Measurements from ENCODE around the gene NXPH2. TPM values are rescaled to one million over a fixed set of nuclear protein-coding genes. Genes with fewer than 3 reads are reported as not detected.

Gene NXPH2
- total RNA-seq, 2 experiments from 2014 or later: not detected

DNA sequence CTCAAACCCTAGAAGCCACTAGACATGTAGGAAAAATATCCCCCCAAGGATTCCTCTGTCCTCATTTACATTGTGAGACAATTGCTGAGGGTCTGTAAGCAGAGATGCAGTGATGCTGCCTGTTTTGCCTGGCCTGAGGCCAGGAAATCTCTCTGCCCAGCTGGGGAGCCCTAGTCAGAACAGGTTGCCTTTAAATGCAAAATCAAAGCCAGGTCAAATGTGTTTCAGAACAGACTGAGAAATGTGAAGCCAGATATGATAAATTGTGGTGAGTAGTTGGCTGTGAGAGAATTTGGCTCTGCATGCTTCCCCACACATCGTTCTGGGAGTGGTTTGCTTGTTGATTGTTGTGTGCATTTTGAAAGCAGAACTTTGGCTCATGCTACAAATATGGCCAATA is 38.4 kb upstream of the NXPH2 start:
- intact Hi-C loops (cut with micrococcal nuclease): no loop called here
- Mint-ChIP-seq H3K36me3 (ENCODE audit: low read depth) (no peaks in the 10 kb centered on the region), H3K9me3 (no peaks in the 10 kb centered on the region), H3K4me3 (no peak overlapping the region), H3K4me1 (ENCODE audit: low read depth) (no peaks in the 10 kb centered on the region), H3K27ac (no peak overlapping the region), H3K27me3 (peaks cover 2% of the 10 kb centered on the region)
- TF ChIP-seq, protein P1, sequence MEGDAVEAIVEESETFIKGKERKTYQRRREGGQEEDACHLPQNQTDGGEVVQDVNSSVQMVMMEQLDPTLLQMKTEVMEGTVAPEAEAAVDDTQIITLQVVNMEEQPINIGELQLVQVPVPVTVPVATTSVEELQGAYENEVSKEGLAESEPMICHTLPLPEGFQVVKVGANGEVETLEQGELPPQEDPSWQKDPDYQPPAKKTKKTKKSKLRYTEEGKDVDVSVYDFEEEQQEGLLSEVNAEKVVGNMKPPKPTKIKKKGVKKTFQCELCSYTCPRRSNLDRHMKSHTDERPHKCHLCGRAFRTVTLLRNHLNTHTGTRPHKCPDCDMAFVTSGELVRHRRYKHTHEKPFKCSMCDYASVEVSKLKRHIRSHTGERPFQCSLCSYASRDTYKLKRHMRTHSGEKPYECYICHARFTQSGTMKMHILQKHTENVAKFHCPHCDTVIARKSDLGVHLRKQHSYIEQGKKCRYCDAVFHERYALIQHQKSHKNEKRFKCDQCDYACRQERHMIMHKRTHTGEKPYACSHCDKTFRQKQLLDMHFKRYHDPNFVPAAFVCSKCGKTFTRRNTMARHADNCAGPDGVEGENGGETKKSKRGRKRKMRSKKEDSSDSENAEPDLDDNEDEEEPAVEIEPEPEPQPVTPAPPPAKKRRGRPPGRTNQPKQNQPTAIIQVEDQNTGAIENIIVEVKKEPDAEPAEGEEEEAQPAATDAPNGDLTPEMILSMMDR (IDR thresholded peaks at IDR 0.05): no peak
- POLR2A ChIA-PET: no interaction called here
- no peak for DNase-seq
- CTCF ChIA-PET: interaction anchor here (1.7 kb wide), 1 partner anchor 8 kb away, joined by 6 read pairs; no protein-coding TSS in a partner anchor
- ATAC-seq: no peak

- ATAC-seq (no peak), DNase-seq (no peak)
- CTCF ChIA-PET: interaction anchor here (0.9 to 1.6 kb wide), 3 partner anchors 8 to 31 kb away, joined by 4 to 7 read pairs (median 4); no protein-coding TSS in a partner anchor
- Mint-ChIP-seq H3K4me3 (no peak overlapping the region), H3K27me3 (peaks cover 4% of the 10 kb centered on the region), H3K36me3 (ENCODE audit: low read depth) (no peaks in the 10 kb centered on the region), H3K27ac (no peak overlapping the region), H3K9me3 (no peaks in the 10 kb centered on the region), H3K4me1 (ENCODE audit: low read depth) (no peaks in the 10 kb centered on the region)
- TF ChIP-seq, protein P1 (IDR thresholded peaks at IDR 0.05): no peak
- POLR2A ChIA-PET: no interaction called here
- intact Hi-C loops (cut with micrococcal nuclease): no loop called here
Measured at GRCh38 chr2:138814123-138814898, 34.1 kb upstream of the NXPH2 start.

GRCh38 chr2:138811431-138811830 is 31.2 kb upstream of the NXPH2 start:
- intact Hi-C loops (cut with micrococcal nuclease): no loop called here
- CTCF ChIA-PET: interaction anchor here (2.2 kb wide), 1 partner anchor 16 kb away, joined by 7 read pairs; no protein-coding TSS in a partner anchor
- no peak for DNase-seq

DNA sequence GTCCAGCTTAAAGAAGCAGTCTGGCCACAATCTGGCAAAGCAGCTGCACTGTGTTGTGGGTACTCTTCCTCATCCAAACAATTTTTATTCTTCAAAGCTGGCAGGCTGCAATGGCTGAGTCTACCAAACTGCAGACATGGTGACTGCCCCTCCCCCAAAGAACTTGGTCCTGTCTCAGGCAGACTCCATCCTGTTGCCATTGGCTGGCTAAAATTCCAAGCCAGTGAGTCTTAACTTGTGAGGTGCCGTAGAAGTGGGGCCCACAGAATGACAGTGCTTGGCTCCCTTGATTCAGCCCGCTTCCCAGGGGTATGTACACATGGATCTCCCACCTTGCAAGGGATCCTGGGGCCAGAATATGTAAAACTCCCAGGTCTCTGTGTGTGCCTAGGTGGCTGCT is 14.5 kb upstream of the NXPH2 start:
- peaks cover 7% of the 10 kb centered on the region for H3K27me3 Mint-ChIP-seq
- CTCF ChIA-PET: interaction anchor here (1.2 kb wide), 1 partner anchor 31 kb away, joined by 4 read pairs; no protein-coding TSS in a partner anchor
- no peaks in the 10 kb centered on the region for H3K9me3 Mint-ChIP-seq
- TF ChIP-seq, protein P1 (IDR thresholded peaks at IDR 0.05): no peak
- no peak overlapping the region for H3K4me3 Mint-ChIP-seq
- H3K36me3 Mint-ChIP-seq (ENCODE audit: low read depth): no peaks in the 10 kb centered on the region
- ATAC-seq (no peak), DNase-seq (no peak)
- no peak overlapping the region for H3K27ac Mint-ChIP-seq
- no peaks in the 10 kb centered on the region for H3K4me1 Mint-ChIP-seq (ENCODE audit: low read depth)
- intact Hi-C loops (cut with micrococcal nuclease): no loop called here
- POLR2A ChIA-PET: no interaction called here

More at GRCh38 chr2:138811431-138811830, 31.2 kb upstream of the NXPH2 start:
- Mint-ChIP-seq H3K4me1 (ENCODE audit: low read depth) (no peaks in the 10 kb centered on the region), H3K27ac (no peak overlapping the region), H3K36me3 (ENCODE audit: low read depth) (no peaks in the 10 kb centered on the region), H3K9me3 (no peaks in the 10 kb centered on the region), H3K4me3 (no peak overlapping the region), H3K27me3 (peaks cover 4% of the 10 kb centered on the region)
- ATAC-seq: no peak
- TF ChIP-seq, protein P1 (IDR thresholded peaks at IDR 0.05): no peak
- POLR2A ChIA-PET: no interaction called here

GRCh38 chr2:138787053-138787666 is 7.0 kb upstream of the NXPH2 start:
- Mint-ChIP-seq H3K9me3 (no peaks in the 10 kb centered on the region), H3K36me3 (ENCODE audit: low read depth) (no peaks in the 10 kb centered on the region), H3K27me3 (peaks cover 10% of the 10 kb centered on the region), H3K4me1 (ENCODE audit: low read depth) (no peaks in the 10 kb centered on the region), H3K27ac (no peak overlapping the region), H3K4me3 (no peak overlapping the region)
- intact Hi-C loops (cut with micrococcal nuclease): no loop called here
- ChIA-PET POLR2A (interaction anchor here (1.1 kb wide), 1 partner anchor 286 kb away, joined by 3 read pairs; no protein-coding TSS in a partner anchor), CTCF (interaction anchor here (0.7 to 2.2 kb wide), 12 partner anchors 9 to 924 kb away, joined by 3 to 7 read pairs (median 4); no protein-coding TSS in a partner anchor)
- ATAC-seq: no peak
- peak; percentile 22 for DNase-seq
- TF ChIP-seq, protein P1 (IDR thresholded peaks at IDR 0.05): peak; percentile 49

Data from activated CD8-positive, alpha-beta T cell treated with anti-CD3 and anti-CD28 coated beads for 36 hours (primary cell).